CD4-positive, alpha-beta T cell treated with Interleukin-10 for 1 hour (primary cell): ENCODE data around the gene PLD6.
"Not testable (repeated sequence)": the region's sequence is repeated elsewhere in the genome, so short reads cannot be mapped to it uniquely, and the experiment has no call there.

ENCODE experiments used
- DNase-seq: peaks from one replicate; pipeline ENCODE4 v3.0.0-alpha.2; 2020

The PLD6 gene

DNA sequence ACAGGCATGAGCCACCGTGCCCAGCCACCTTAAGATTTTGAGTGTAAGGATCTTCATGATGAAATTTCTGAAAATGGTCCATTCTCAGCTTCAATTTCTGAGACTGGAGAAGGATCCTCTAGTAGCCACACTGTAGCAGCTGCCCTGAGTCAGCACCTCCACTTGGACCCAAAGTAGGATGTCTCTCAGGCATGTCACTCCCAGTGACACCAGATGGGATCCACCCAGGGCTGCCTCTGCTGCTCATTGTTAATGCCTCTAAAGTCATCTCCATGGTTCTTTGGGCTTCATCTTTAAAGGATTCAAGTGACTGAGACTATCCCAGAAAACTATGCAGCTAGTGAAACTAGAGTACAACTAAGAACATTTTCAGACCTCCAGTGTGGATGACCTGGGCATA is 7.9 kb downstream of the PLD6 start:
- DNase-seq, result no peak

DNA sequence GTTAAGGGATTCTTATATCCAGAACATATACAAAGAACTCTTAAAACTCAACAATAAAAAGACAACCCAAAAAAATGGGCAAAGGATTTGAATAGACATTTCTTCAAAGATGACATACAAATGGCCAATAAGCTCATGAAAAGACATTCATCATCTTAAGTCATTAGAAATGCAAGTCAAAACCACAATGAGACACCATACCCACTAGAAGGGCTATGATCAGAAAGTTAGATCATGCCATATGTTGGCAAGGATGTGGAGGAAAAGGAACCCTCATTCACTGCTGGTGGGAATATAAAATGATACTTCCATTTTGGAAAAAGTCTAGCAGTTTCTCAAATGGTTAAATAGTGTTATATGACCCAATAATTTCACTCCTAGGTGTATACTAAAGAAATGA is 9.4 kb downstream of the PLD6 start:
- no peak for DNase-seq

DNA sequence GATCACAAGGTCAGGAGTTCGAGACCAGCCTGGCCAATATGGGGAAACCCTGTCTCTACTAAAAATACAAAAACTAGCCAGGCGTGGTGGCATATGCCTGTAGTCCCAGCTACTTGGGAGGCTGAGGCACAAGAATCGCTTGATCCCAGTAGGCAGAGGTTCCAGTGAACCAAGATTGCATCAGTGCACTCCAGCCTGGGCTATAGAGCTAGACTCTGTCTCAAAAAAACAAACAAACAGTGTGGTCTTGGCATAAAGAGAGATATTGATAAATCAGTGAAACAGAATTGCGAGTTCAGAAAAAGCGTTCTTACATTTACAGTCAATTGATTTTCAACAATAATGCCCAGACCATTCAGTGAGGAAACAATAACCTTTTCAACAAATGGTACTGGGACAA is 10.7 kb downstream of the PLD6 start:
- not testable (repeated sequence) for DNase-seq

DNA sequence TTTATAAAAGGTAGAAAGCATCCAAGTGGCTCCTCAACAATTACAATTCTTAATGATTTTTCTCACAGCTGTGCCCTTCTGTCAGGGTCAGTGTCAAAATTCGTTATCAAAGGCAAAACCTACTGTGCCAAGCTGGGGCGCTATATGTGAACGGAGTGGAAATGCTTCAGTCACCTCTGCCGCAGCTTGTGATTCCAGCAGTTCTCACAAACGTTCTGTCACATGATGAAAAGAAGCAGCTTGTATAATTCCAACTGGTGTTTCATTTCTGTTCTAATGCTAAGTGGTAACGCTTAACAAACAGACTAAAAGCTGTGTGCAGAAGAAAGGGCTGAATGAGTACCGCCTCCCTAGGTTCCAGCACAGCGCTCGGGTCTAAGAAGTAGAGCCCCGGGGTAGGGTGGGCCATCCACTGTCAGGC is 14.2 kb downstream of the PLD6 start:
- DNase-seq, result no peak

DNA sequence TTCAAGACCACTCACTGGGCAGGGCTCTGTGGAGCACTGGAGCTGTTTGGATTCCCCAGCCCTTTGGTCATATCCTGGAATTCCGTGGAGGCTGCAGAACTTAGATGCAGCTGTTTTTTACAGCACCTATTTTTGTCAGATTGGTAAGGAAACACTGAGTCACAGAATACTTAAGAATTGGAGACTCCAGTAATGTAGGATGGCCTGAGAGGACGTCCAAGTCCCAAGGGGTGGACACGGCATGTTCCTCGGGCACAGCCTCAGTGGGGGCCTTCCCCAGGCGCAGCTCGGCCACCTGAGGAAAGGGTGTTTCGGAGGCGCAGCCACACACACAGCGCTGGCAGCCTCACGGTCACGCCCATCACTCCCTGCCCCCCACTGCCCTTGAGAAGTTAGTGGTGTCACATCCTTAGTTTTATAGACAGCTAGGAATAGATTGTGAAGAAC is 14.8 kb downstream of the PLD6 start:
- no peak for DNase-seq

DNA sequence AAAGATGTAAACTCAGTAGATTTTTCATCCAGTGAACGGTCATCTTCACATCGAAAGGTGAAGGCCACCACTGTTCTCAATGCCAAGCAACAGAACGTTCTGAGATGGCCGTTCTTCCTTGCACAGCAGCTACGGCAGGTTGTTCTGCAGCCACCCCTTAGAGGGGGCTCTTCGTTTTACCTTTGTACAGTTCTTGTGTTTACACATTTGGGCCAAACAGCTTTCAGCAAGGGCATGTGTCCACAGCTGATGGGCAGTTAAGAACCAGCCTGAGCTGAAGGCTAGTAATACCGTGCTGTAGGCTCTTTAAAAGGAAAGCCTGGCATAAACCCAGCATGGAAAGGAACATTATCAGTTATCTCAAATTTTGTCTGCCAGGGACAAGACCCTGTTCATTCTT is 15.9 kb downstream of the PLD6 start:
- DNase-seq, result no peak

DNA sequence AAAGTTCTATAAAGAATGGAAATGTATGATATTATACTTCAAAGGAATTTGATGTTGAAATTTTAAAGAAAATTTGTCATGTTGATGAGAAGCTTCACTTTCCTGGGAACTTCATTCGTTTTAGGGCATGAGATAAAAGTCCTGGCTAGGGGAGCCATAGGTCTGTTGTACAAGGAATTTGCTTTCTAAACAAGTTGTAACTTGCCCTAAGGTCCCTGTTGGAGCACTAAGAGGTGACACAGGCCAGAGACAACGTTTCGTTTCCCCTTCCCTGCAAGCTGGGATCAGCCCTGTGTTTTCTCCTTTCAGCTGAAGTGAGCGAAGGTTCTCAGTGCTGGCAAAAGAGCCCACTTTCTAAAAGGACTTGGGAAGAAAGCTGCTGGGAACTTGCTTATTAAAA is 16.6 kb downstream of the PLD6 start:
- DNase-seq, result no peak

DNA sequence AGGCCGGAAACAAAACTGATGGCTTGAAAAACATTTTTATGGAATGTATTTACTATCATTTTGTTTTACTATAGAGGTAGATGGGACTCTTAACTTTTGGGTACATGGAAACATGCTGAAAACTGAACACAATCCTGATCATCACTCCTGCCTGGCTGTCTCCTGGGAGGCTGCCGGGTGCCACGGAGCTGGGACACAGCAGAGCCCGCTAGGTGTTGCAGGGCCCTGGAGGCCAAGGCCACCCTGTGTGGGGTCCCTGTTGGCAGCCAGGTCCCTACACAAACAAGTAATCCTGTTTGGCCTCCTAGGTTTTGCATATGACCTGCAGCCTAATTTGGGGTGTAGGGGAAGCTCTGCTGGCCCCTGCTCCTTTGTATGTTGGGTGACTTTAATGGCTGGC is 17.5 kb downstream of the PLD6 start:
- DNase-seq, result no peak

DNA sequence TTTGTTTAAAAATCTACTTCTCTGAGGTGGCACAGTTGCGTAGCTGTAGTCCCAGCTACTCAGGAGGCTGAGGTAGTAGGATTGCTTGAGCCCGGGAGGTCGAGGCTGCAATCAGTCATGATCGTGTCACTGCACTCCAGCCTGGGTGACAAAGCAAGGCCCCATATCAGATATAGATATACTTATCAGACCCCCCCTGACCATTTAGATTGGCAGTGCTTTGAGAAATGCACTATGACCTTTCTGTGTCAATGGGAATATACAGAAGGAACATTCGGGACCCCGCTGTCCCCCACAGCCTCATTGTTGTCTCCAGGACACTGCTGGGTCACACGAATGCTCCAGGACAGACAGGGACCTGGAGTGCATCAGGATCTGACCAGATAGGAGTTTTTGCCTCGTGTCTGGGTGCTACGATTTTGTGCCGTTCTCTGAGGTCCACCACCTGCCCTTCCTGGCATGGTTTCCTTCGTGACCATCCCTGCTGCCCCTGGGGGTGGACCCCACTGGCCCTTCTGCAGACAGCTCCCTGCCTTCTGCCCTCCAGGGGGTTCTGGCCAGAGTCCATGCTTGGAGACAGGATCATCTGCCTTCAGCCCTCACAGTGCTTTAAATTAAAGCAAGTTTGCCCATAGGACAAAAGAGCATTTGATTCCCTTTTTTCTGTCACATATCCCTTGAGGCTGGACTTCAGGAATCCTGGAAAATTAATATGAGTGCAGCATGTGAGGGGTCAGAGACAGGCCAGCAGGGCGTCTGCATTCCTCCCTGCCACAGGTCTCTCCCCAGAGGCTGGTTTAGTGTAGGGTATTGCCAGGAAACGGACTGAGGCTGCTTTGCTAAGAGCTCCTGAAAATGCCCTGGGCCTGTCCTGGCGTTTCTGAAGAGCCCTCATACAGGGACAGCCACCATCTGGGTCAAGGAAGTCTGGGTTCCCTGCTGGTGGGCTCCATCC is 19.3 kb downstream of the PLD6 start:
- DNase-seq, result no peak

DNA sequence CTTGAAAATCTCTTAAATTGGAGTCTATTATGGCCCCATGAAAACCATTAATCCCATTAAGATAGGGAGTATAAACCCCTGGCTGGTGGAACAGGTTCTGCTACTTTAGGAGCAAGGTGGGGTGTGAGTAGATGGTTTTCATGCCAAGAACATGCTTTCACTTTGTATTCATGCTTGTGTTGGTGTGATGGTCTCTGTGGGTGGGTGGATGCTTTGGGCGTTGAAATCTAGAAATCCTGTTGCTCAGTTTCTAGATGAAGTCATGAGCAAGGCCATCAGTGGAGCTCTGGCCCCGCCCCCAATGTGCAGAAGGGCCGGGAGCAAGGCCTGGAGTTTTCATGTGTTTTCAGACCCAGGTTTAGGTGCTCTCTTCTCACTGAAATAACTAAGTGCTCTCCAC is 20.1 kb downstream of the PLD6 start:
- no peak for DNase-seq

DNA sequence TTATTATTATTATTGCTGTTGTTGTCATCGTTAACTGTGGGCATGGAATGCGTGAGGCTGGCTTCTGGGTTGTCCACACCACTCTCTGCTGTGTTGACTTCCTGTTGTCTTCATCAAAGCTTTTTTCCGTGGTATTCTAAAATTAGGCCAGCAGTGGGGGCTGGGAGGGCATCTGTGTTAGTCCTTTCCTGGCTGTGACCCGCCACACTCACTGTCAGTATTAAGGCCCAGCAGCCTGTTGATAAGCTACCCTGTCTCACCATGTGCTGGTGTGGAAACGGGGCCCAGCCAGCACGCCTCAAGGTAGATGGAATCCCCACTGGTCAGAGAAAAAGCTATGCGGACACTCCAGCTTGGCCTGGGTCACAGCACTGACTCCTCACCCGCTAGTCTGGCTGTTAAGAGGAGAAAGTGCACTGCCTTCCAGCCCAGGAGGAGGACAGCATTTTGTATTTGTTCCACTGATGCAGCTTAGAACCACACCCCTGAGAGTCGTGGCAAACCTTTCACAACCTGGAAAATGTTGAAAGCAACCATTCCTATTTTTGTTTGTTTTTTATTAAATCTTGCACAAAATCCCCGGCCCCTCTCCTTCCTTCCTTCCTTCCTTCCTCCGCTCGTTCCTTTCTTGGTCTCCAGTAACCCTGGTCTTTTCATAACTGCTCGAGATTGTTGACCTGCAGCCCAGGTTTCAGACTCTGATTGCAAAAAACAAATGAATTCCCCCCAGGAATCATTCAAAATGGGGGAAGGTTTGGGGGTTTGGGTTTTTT is 21.0 kb downstream of the PLD6 start:
- DNase-seq, result peak; percentile 42

DNA sequence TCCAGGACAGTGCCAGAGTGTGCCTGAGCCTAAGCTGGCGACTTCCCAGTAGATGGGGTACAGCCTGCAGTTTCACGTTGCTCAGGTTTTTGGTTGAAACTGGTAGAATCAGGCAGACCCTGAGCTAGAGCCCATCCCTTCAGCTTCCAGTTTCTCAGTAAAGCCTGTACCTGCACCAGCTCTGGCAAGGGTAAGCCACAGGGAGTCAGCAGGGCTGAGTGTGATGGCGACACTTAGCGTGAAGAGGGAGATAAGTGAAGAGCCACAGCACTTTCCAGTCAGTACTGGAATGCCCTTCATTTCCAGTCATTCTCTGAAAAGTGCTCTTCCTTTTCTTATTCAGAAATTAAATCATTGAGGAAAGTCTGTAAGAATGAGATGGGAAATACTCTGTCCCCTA is 22.4 kb downstream of the PLD6 start:
- DNase-seq, result no peak

DNA sequence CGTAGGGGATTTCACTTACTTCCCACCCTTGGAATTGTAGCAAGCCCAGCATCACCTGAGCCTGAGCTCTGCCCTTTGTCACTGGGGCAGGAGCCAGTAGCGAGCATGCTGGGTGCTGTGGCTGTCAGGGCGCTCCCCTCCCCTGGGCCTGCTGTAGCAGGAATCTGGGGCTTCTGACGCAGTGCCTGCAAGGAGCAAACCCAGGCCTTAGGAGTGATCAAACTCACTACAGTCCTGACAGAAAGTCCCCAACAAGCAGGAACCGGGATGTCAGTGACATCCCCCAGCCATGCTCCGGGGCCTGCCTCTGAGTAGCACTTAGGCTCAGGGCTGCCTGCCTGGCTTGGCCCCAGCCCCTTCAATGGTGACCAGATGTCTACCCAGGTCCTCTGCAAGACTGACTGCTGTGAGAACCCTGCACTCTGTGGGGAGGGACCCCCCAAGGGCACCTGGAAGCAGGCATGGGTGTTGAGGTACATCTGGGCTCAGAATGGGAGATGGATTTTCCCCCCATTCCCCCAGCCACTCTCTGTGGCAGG is 23.5 kb downstream of the PLD6 start:
- DNase-seq, result no peak

DNA sequence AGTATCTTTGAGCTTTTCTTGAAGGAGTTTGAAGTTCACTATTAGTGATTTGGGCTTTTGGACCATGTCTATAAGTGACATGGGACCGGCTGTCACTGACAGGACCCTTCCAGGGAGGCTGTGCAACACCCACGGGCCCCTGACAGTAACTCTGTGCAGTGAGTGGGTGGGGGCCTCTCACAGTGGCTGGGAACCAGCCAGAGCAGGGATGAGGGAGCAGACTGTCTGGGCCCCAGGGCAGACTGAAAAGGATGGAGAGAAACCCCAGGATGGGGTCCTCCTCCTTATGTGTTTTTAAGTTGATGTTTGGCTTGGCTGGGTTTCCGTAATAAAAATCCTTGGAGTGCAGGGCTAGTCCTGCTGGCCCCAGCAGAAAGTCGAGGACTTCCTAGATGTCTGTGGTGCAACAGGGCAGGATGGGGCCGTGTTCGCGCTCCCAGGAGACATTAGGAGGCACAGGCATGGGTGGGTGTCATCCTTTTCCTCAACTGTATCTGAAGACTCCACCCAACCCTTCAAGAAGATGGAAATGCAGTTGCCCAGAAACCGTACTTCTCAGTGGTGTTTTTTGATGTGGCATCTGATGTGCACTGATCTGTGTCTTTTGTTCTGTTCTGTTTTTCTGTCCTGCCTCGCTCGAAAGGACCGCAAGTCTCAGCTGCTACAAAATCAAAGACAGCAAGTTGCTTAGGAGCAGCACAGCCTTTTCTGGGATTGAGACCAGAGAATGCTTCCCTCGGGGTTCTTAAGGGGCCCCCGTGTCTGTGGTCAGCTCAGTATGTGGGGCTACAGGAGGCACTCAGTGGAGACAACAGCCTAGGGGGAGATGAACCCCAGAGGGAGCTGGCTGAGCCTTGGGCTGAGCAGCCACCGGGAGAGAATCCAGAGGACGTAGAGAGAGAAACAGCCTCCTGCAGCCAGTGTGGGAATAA is 24.2 kb downstream of the PLD6 start:
- peak; percentile 61 for DNase-seq

DNA sequence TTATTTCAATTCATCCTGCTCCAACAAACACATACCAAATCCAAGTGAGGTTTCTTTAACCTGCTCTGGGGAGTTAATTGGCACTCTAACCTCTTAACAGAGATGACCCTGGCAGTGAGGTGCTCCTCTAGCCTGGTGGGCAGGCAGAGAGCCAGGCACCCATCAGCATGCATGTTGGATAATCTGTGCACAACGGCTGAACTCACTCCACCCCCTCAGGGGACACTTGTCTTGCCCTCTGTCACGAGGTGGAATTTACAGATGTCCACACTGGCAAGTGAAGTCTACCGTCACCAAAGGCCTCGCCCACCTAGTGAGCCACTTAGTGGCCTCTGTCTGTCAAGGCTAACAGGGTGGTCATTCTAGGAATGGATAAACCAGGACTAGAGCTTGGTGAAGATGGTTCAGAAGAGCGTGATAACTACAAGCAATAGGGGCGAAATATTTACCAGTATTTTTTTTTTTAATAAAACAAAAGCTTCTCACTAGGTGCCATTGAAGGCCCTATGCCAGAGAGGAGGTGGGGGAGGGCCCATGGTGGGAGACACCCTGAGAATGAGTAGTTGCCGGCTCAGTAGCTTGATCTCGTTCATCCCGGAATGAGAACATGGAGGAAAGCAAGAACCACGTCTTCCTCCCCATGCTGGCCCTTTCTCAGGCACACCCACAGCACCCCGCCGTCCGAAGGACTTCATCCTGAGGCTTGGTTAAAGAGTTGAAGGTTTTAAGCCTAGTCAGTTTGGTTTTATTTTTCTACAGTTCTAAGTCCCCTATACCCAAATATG is 25.2 kb downstream of the PLD6 start:
- no peak for DNase-seq

DNA sequence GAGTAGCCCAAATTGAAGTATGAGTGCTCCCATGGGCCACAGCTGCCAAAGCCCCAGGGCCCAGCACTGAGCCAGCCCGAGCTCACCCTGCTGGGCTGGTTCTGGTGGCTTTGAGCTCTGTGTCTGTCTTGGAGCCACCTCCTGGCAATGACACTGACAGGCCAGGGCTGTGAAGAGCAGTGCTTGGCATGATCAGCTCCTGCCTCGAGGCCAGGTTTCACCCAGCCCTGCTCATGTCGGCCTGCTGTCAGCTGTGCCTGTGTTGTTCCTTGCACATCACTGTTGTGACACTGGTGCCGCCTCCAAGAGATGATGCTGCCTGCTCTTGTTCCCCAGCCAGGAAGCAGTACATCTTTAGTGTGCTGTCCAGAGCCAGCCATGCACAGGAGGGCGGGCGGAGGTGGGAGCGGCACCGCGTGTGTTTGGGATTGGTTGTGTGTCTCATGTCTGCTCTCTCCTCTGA is 26.0 kb downstream of the PLD6 start:
- peak; percentile 26 for DNase-seq

DNA sequence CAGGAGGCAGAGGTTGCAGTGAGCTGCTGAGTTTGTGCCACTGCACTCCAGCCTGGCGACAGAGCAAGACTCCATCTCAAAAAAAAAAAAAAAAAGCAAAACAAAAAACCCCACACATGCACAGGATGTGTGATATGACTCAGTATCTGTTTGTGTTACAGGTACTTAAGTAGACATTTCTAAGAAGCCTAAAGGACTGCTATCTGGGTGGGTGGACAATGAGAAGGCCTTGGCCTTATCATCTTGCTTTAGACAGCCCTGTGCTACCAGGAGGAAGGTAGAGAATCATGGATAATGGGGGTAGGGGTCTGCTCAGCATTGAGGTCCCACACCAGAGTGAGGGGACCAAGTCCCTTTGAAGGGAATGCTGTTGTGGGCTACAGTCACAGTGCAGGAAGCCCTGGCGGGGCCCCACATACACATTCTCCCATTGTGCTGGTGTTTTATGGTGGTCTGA is 26.7 kb downstream of the PLD6 start:
- DNase-seq, result peak; percentile 49

DNA sequence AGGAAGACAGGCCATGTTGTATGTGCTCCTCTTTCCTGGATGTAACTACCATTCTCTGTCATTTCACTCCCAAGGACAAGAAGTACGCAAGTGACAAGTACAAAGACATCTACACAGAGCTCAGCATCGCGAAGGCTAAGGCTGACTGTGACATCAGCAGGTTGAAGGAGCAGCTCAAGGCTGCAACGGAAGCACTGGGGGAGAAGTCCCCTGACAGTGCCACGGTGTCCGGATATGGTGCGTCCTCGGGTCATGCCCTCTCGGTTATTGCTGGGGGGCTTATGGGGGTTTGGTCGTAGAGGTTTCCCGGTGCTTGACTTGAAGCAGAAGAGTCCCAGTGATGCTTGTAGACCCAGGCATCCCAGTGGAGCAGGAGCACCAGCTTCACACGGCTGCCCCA is 29.0 kb downstream of the PLD6 start:
- peak; percentile 29 for DNase-seq

DNA sequence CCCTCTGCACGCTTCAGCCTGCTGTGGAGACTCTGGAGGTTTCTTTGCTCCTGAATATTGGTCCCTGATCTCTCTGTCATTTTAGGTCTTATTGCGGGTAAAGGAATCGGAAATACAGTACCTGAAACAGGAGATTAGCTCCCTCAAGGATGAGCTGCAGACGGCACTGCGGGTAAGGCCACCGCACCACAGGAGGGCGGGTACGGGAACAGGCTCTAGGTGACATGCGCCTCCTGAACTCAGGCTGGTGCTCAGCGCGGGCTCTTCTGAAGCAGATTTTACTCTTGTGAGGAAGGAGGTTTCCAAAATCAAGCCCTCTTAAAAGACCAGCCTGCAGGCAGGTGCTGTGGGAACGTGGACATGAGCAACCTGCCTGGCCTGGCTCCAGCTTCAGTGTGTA is 29.8 kb downstream of the PLD6 start:
- peak; percentile 25 for DNase-seq

DNA sequence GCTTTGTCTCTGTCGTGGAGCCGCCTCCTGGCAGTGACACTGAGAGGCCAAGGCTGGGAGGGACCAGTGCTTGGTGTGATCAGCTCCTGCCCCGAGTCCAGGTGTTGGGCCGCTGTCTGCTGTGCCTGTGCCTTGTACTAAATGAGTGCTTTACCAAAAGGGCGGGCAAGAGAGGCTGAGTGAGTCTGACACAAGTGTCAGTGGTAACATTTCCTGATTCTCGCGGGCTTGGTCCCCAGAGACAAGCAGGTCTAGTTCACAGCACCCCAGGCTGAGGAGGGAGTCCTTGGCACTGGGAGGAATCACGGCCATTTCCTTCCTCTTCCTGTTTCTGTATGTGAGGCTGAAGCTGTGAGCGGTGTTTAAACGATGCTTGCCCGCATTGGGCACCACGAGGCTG is 30.2 kb downstream of the PLD6 start:
- DNase-seq, result peak; percentile 21

DNA sequence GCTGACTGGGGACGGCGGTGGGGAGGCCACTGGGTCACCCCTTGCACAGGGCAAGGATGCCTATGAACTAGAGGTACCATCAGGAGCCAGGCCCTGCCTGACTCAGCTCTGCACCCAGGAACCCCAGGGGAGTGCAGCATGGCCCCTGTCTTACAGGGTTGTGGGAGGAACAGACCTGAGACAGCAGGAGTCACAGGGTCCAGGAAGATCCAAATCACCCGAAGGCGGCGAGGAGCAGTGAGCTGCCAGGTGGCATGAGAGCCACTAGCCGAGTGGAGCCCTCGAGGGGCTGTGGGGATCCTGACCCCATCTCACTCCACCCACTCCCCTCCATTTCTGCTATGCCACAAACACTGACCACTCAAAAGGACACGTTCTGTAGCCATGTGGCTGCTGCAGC is 30.8 kb downstream of the PLD6 start:
- no peak for DNase-seq

DNA sequence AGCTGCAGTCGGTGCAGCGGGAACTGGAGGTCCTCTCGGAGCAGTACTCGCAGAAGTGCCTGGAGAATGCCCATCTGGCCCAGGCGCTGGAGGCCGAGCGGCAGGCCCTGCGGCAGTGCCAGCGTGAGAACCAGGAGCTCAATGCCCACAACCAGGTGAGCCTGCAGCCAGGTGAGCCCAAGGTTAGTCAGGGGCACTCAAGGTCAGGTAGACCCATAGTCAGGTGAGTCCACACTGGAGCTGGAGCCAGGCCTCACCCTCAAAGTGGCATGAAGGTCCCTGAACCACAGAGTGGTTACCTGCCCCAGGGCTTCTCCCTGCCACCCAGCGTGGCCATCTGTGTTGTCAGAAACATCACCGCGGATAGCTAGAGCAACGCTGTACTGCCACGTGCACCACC is 32.2 kb downstream of the PLD6 start:
- DNase-seq, result no peak
